KMS-11 (cell line): ENCODE results near the gene STAT5B.

Experiments
- H2AFZ ChIP-seq: fragments of 200-600 bp; sonication (generic); 2 replicates; pipeline ENCODE4 v1.6.1; 2016; ENCODE audit warnings: antibody characterized with exemption, mixed run types, low read depth
- H3K27ac ChIP-seq: fragments of 200-600 bp; sonication (generic); 2 replicates; pipeline ENCODE4 v1.6.1; 2016; ENCODE audit warnings: mild to moderate bottlenecking, mixed run types
- H3K27me3 ChIP-seq: fragments of 200-600 bp; sonication (generic); 2 replicates; pipeline ENCODE4 v1.6.1; 2017; ENCODE audit warnings: mild to moderate bottlenecking, low read depth, mixed run types, moderate library complexity; ENCODE audit not compliant: insufficient read depth
- H3K36me3 ChIP-seq: fragments of 200-600 bp; sonication (generic); 2 replicates; pipeline ENCODE4 v1.6.1; 2017; ENCODE audit warnings: mild to moderate bottlenecking, mixed run types; ENCODE audit not compliant: insufficient read depth
- H3K4me1 ChIP-seq: fragments of 200-600 bp; sonication (generic); 2 replicates; pipeline ENCODE4 v1.6.1; 2016; ENCODE audit warnings: mild to moderate bottlenecking, low read depth, mixed run types; ENCODE audit not compliant: poor library complexity, severe bottlenecking
- H3K4me2 ChIP-seq: fragments of 200-600 bp; sonication (generic); 2 replicates; pipeline ENCODE4 v1.7.0; 2016; ENCODE audit warnings: mild to moderate bottlenecking, mixed run types
- H3K4me3 ChIP-seq: fragments of 200-600 bp; sonication (generic); IDR thresholded peaks from 2 replicates; pipeline ENCODE4 v1.6.1; 2017; ENCODE audit warnings: low read depth, low read length, mixed read lengths; ENCODE audit not compliant: insufficient read depth
- H3K79me2 ChIP-seq: fragments of 200-600 bp; sonication (generic); 2 replicates; pipeline ENCODE4 v1.6.1; 2016; ENCODE audit warnings: low read depth, mixed run types; ENCODE audit not compliant: insufficient read depth
- H3K9ac ChIP-seq: fragments of 200-600 bp; sonication (generic); 2 replicates; pipeline ENCODE4 v1.6.1; 2016; ENCODE audit warnings: mild to moderate bottlenecking, mixed run types
- H4K20me1 ChIP-seq: fragments of 200-600 bp; sonication (generic); 2 replicates; pipeline ENCODE4 v1.6.1; 2016; ENCODE audit warnings: mild to moderate bottlenecking, mixed run types; ENCODE audit not compliant: insufficient read depth
- CTCF ChIP-seq: fragments of 200-600 bp; sonication (generic); conservative IDR thresholded peaks from 2 replicates; pipeline ENCODE4 v1.6.1; 2017; ENCODE audit warnings: low read depth, mild to moderate bottlenecking, antibody characterized with exemption, low read length, moderate library complexity, mixed read lengths

STAT5B gene

GRCh38 chr17:42233994-42234393 lies 42.2 kb downstream of the STAT5B start:
- no peaks in the 10 kb centered on the region for H3K36me3 ChIP-seq
- H3K27me3 ChIP-seq = no peaks in the 10 kb centered on the region
- no peak overlapping the region for H3K27ac ChIP-seq
- H3K4me2 ChIP-seq = no peak overlapping the region
- TF ChIP-seq CTCF = no peak
- H4K20me1 ChIP-seq = no peaks in the 10 kb centered on the region
- H3K4me3 ChIP-seq = no peak overlapping the region
- no peaks in the 10 kb centered on the region for H3K4me1 ChIP-seq
- no peak overlapping the region for H2AFZ ChIP-seq
- no peak overlapping the region for H3K9ac ChIP-seq
- H3K79me2 ChIP-seq = no peaks in the 10 kb centered on the region

- H3K27me3 ChIP-seq = no peaks in the 10 kb centered on the region
- no peak overlapping the region for H3K9ac ChIP-seq
- TF ChIP-seq CTCF = no peak
- no peak overlapping the region for H3K4me2 ChIP-seq
- H2AFZ ChIP-seq = no peak overlapping the region
- H3K4me3 ChIP-seq = no peak overlapping the region
- no peaks in the 10 kb centered on the region for H4K20me1 ChIP-seq
- no peaks in the 10 kb centered on the region for H3K36me3 ChIP-seq
- H3K27ac ChIP-seq = no peak overlapping the region
- no peaks in the 10 kb centered on the region for H3K79me2 ChIP-seq
- no peaks in the 10 kb centered on the region for H3K4me1 ChIP-seq
Observed at GRCh38 chr17:42233156-42233555, 43.0 kb downstream of the STAT5B start.

- Histone ChIP-seq H3K4me2 (no peak overlapping the region), H3K4me3 (no peak overlapping the region), H3K36me3 (no peaks in the 10 kb centered on the region), H3K27ac (no peak overlapping the region), H3K27me3 (no peaks in the 10 kb centered on the region), H4K20me1 (no peaks in the 10 kb centered on the region), H3K79me2 (no peaks in the 10 kb centered on the region), H3K4me1 (no peaks in the 10 kb centered on the region), H2AFZ (no peak overlapping the region), H3K9ac (no peak overlapping the region)
- no peak for TF ChIP-seq CTCF
Observed at GRCh38 chr17:42230225-42230624, 46.0 kb downstream of the STAT5B start.

DNA sequence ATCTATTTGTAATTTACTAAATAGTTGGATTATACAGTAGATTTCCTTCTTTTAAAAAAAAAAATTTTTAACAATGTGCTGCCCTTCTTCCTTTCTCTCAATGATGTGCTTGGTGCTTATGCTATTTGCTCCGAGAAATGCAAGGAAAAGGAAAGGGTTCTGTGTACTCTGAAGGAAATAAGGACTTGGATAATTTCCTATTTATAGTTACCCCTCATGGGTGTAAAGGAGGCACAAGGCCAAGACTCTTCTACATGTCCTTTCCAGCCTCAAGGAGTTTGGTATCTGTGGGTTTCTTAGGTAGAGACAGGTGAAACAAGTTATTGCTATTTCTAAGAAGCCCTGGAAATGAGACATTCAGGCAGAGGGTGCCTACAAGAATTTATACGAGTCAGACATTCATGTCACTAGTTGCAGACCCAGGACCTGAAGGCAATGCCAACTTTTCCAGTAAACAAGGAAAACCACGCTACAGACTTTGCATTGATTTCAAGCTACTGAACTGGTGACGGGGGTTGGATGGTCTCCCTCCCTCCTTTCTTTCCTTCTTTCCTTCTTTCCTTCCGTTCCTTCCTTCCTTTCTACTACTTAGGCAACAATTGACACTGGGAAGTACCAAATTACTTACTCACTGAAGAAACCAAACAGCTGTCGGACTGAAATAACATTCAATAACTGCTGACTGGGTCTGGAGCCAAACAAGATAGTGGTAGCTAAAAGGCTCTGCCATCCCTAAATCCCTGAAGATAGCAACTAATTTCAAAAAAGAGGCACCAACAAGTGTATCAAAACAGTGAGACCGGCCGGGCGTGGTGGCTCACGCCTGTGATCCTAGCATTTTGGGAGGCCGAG lies 48.1 kb downstream of the STAT5B start:
- H3K27ac ChIP-seq = no peak overlapping the region
- no peak for TF ChIP-seq CTCF
- no peaks in the 10 kb centered on the region for H3K27me3 ChIP-seq
- no peaks in the 10 kb centered on the region for H4K20me1 ChIP-seq
- H3K79me2 ChIP-seq = no peaks in the 10 kb centered on the region
- no peak overlapping the region for H2AFZ ChIP-seq
- H3K4me2 ChIP-seq = no peak overlapping the region
- H3K4me1 ChIP-seq = no peaks in the 10 kb centered on the region
- no peak overlapping the region for H3K9ac ChIP-seq
- no peak overlapping the region for H3K4me3 ChIP-seq
- H3K36me3 ChIP-seq = no peaks in the 10 kb centered on the region
